Activated CD8-positive, alpha-beta memory T cell treated with anti-CD3 and anti-CD28 coated beads, Interleukin-2, amount 50 U/mL, for 24 hours (primary cell): ENCODE results near the gene PNPLA2.

Experiments
- DNase-seq: peaks from one replicate; pipeline ENCODE4 v3.0.0-alpha.2; 2020; ENCODE audit errors: extremely low read depth

The PNPLA2 gene

GRCh38 chr11:831118-831864 is 12.6 kb downstream of the PNPLA2 start:
- DNase-seq = no peak

- DNase-seq = no peak
Observed at GRCh38 chr11:831961-832528, 13.3 kb downstream of the PNPLA2 start.

GRCh38 chr11:832529-833113 is 13.9 kb downstream of the PNPLA2 start, which contains the start of gene CD151:
CD151 (plus strand) TSS chr11:832952; CDS start chr11:836070, 3,118 bp downstream.
- no peak for DNase-seq

- DNase-seq = no peak
Observed at GRCh38 chr11:833114-833791, 14.5 kb downstream of the PNPLA2 start.

GRCh38 chr11:833849-834311 is 15.2 kb downstream of the PNPLA2 start:
- no peak for DNase-seq

- no peak for DNase-seq
Observed at GRCh38 chr11:834371-835316, 15.9 kb downstream of the PNPLA2 start.

- DNase-seq = no peak
Observed at GRCh38 chr11:836274-836673, 17.6 kb downstream of the PNPLA2 start.

GRCh38 chr11:836700-837099 is 18.0 kb downstream of the PNPLA2 start:
- no peak for DNase-seq

GRCh38 chr11:837189-837989 is 18.7 kb downstream of the PNPLA2 start:
- no peak for DNase-seq

GRCh38 chr11:837990-838307 is 19.2 kb downstream of the PNPLA2 start:
- no peak for DNase-seq

GRCh38 chr11:838441-839279 is 19.9 kb downstream of the PNPLA2 start:
- DNase-seq = no peak

GRCh38 chr11:839280-839623 is 20.5 kb downstream of the PNPLA2 start:
- no peak for DNase-seq

- no peak for DNase-seq
Observed at GRCh38 chr11:839875-840617, 21.3 kb downstream of the PNPLA2 start.

- DNase-seq = no peak
Observed at GRCh38 chr11:841981-842369, 23.3 kb downstream of the PNPLA2 start.

GRCh38 chr11:842370-843002 is 23.8 kb downstream of the PNPLA2 start, which contains the start of the genes POLR2L and TSPAN4:
POLR2L (minus strand) TSS chr11:842529; CDS start chr11:842508, 21 bp downstream.
TSPAN4 (plus strand) TSS chr11:842852; CDS start chr11:850305, 7,453 bp downstream.
- DNase-seq = peak; percentile 64

- DNase-seq = no peak
Observed at GRCh38 chr11:843086-843734, 24.5 kb downstream of the PNPLA2 start.

GRCh38 chr11:843818-844692 is 25.3 kb downstream of the PNPLA2 start:
- no peak for DNase-seq
